Panc1 (cell line): Measurements from ENCODE around the gene PSD4.

ENCODE experiments used
- CTCF ChIP-seq: fragments of 450-650 bp; IDR thresholded peaks from 2 replicates; pipeline ENCODE4 v1.5.1; 2017; ENCODE audit warnings: mild to moderate bottlenecking
- POLR2AphosphoS5 ChIP-seq: IDR thresholded peaks from 2 replicates; pipeline ENCODE4 v1.6.1; 2012; ENCODE audit warnings: mild to moderate bottlenecking, low read depth, low read length, moderate library complexity
- REST ChIP-seq, 2 experiments: IDR thresholded peaks; 2 replicates each; pipeline ENCODE4 v1.6.1; 2011 to 2012; ENCODE audit warnings: low read depth in 2 of 2, control low read depth in 1 of 2, low read length in 1 of 2, mild to moderate bottlenecking in 1 of 2, moderate library complexity in 1 of 2; ENCODE audit not compliant: insufficient read depth in 1 of 2
- SIN3A ChIP-seq: IDR thresholded peaks from 2 replicates; pipeline ENCODE4 v1.6.1; 2012; ENCODE audit warnings: low read depth, mild to moderate bottlenecking, low read length, moderate library complexity, borderline replicate concordance; ENCODE audit not compliant: insufficient read depth
- TCF7L2 ChIP-seq: IDR thresholded peaks from 2 replicates; pipeline ENCODE4 v1.6.1; 2011; ENCODE audit warnings: mild to moderate bottlenecking, low read depth, low read length, inconsistent platforms

- no peak for TF ChIP-seq SIN3A
- TF ChIP-seq CTCF: no peak
- no peak for TF ChIP-seq TCF7L2
- TF ChIP-seq REST (IDR thresholded peaks at IDR 0.05; ENCODE audit: insufficient read depth in 1 of 2, low read depth in 2 of 2, low read length in 1 of 2): no peak
- TF ChIP-seq POLR2AphosphoS5: no peak
Observed at GRCh38 chr2:113203217-113203530, 29.4 kb downstream of the PSD4 start.
